GM12874 (cell line): ENCODE data around the gene GOLGA6L7.
"Not testable (repeated sequence)": the region's sequence is repeated elsewhere in the genome, so short reads cannot be mapped to it uniquely, and the experiment has no call there.

Experiments used
- TF ChIP-seq, protein P1 (sequence below): IDR thresholded peaks from 2 replicates; pipeline ENCODE4 v1.5.1; 2011; ENCODE audit warnings: low read depth, mild to moderate bottlenecking, control low read depth, low read length, moderate library complexity; ENCODE audit not compliant: insufficient read depth

The GOLGA6L7 gene

DNA sequence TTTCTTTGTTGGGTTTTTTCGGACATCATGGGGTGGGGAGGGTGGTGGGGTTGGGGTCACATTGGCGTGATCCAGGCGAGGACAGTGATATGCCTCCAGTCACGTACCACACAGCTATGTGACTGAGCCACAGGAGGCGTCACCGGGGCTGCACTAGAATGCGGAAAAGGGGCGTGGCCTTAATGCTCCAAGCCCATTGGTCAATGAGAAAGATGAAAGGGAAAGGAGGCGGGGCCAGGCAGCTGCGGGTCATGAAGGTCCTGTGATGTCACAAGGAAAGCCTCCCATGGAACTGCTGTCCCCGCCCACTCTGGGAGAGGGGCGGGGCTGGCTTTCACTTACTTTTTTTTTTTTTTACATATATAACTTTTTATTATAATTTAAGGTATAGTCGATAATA, at the start of gene GOLGA6L7:
Gene GOLGA6L7, minus strand, starts transcription at position 124 of the 400 bp plus-strand sequence. Its CDS starts 95 bp downstream, at position 29.
- TF ChIP-seq, protein P1, sequence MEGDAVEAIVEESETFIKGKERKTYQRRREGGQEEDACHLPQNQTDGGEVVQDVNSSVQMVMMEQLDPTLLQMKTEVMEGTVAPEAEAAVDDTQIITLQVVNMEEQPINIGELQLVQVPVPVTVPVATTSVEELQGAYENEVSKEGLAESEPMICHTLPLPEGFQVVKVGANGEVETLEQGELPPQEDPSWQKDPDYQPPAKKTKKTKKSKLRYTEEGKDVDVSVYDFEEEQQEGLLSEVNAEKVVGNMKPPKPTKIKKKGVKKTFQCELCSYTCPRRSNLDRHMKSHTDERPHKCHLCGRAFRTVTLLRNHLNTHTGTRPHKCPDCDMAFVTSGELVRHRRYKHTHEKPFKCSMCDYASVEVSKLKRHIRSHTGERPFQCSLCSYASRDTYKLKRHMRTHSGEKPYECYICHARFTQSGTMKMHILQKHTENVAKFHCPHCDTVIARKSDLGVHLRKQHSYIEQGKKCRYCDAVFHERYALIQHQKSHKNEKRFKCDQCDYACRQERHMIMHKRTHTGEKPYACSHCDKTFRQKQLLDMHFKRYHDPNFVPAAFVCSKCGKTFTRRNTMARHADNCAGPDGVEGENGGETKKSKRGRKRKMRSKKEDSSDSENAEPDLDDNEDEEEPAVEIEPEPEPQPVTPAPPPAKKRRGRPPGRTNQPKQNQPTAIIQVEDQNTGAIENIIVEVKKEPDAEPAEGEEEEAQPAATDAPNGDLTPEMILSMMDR, result not testable (repeated sequence)

DNA sequence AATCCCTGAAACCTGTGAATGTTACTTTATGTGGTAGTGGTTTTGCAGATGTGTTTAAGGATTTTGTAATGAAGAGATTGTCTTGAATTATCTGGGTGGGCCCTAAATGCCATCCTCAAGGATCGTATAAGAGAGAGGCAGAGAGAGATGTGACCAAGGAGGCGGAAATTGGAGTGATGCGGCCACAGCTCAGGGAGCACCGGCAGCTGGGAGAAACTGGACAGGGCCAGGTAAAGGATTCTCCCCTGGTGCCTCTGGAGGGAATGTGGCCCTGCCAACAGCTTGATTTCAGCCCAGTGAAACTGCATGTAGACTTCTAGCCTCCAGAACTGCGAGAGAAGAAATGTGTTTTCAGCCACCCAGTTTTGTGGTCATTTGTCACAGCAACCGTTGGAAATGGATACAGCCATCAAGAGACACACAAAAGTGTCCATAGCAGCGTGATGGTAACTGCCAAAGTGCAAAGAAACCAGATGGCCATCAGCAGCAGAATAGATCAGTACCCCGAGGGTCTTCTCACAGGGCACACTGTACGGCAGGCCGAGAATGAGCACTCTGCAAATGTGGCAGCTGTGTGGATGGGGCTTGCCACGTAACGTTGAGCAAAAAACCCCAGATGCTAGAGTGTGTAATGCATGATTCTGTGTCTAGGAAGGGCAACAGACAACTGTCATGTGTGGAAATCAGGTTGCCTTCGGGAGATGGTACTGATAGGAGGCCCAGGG, 49.6 kb upstream of the GOLGA6L7 start:
- TF ChIP-seq, protein P1, result no peak

DNA sequence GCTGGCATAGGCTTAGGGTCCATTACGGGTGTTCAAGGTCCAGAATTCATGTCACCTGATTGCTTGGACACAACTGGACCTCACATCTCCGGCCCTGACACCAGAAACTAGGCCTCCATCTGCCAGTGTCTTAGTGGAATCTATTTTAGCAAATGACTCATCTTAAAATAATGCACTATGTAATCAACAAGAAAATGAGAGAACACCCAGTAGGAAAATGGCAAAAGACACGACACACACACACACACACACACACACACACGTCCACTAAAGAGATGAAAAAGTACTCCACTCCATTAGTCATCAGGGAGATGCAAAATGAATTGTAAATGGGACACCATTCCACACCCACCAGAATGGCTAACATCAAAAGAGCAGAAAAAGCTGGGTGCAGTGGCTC, 48.5 kb upstream of the GOLGA6L7 start:
- TF ChIP-seq, protein P1, result no peak

- TF ChIP-seq, protein P1, result no peak
Observed at GRCh38 chr15:28895566-28895965, 47.1 kb upstream of the GOLGA6L7 start.

- TF ChIP-seq, protein P1, result no peak
Observed at GRCh38 chr15:28895146-28895545, 46.7 kb upstream of the GOLGA6L7 start.

- TF ChIP-seq, protein P1, result no peak
Observed at GRCh38 chr15:28894631-28895030, 46.2 kb upstream of the GOLGA6L7 start.

DNA sequence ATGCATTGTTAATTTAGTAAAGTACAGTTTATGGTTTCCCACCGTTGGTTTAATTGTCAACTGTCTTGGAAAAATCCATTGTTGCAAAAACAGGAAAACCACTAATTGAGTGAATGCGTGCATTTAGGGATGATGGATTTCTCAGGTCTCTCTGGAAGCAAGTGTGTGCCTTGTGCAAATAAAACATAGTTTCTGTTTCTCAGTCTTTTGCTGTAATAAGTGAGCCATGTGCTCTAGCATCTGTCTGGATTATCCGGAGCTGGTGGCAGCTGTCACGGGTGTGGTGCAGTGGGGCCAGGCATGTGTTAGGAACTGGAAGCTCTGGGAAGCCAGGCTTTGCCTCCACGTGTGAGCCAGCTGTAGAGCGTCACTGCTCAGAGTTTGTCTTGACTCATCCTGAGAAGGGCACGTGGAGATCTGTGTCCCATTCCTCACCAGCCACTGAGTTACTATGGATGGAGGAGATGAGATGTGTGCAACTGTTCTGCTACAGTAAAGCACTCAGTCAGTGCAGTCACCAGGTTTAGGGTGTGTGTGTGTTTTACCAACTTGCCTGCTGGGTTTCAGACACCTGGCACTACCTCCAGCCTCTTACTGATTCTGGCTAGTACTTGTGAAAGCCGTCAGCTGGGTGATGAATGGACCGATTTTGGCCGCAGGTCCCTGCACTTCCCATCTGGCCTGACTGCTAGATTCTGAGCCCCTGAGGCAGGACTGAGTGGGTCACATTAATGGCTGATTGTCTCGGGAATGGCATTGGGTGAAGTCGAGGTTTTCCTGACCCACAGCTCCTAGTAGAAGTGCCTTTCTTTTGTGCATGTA, 44.6 kb upstream of the GOLGA6L7 start:
- TF ChIP-seq, protein P1, result no peak
